ENCODE data around the gene ECD.

DNA sequence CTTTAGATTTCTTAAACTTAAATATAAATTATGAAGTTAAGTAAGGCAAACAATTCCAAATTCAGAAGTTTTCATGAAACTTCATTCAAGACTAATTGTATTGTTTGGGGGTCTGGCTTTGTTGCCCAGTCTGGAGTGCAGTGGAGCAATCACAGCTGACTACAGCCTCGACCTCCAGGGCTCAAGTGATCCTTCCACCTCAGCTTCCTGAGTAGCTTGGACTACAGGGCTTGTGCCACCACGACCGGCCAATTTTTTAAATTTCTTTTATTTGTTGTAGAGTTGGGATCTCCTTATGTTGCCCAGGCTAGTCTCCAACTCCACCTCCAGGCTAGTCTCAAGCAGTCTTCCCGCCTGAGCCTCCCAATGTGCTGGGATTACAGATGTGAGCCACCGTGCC is 83.6 kb downstream of the ECD start:
- TF ChIP-seq, protein P1, sequence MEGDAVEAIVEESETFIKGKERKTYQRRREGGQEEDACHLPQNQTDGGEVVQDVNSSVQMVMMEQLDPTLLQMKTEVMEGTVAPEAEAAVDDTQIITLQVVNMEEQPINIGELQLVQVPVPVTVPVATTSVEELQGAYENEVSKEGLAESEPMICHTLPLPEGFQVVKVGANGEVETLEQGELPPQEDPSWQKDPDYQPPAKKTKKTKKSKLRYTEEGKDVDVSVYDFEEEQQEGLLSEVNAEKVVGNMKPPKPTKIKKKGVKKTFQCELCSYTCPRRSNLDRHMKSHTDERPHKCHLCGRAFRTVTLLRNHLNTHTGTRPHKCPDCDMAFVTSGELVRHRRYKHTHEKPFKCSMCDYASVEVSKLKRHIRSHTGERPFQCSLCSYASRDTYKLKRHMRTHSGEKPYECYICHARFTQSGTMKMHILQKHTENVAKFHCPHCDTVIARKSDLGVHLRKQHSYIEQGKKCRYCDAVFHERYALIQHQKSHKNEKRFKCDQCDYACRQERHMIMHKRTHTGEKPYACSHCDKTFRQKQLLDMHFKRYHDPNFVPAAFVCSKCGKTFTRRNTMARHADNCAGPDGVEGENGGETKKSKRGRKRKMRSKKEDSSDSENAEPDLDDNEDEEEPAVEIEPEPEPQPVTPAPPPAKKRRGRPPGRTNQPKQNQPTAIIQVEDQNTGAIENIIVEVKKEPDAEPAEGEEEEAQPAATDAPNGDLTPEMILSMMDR (IDR thresholded peaks at IDR 0.05; ENCODE audit: insufficient read depth, low read depth, low read length), result no peak
- no peak for TF ChIP-seq EZH2 (IDR thresholded peaks at IDR 0.05; ENCODE audit: insufficient read depth, low read length)

All from astrocyte (in vitro differentiated cells and primary cell).